Karpas-422 (cell line): ENCODE measurements around the gene TBCK. TPM values are rescaled to one million over a fixed set of nuclear protein-coding genes. Genes with fewer than 3 reads are reported as not detected.

Experiments
- DNase-seq: peaks from one replicate; pipeline ENCODE4 v3.0.0-alpha.2; 2015
- H2AFZ ChIP-seq: fragments of 200-600 bp; sonication (generic); 2 replicates; pipeline ENCODE4 v1.6.1; 2014; ENCODE audit warnings: antibody characterized with exemption, low read length, mixed read lengths
- H3K27ac ChIP-seq: fragments of 200-600 bp; sonication (generic); 2 replicates; pipeline ENCODE4 v1.5.1; 2014; ENCODE audit warnings: mild to moderate bottlenecking, low read length, moderate library complexity
- H3K27me3 ChIP-seq: fragments of 200-600 bp; sonication (generic); 2 replicates; pipeline ENCODE4 v1.6.1; 2014; ENCODE audit warnings: low read length, mixed read lengths
- H3K36me3 ChIP-seq: fragments of 200-600 bp; sonication (generic); 2 replicates; pipeline ENCODE4 v1.6.1; 2014; ENCODE audit warnings: low read length, mixed read lengths; ENCODE audit not compliant: insufficient read depth
- H3K4me1 ChIP-seq: fragments of 200-600 bp; sonication (generic); 2 replicates; pipeline ENCODE4 v1.6.1; 2014; ENCODE audit warnings: mild to moderate bottlenecking, low read length, mixed read lengths
- H3K4me2 ChIP-seq: fragments of 200-600 bp; sonication (generic); 2 replicates; pipeline ENCODE4 v1.6.1; 2014; ENCODE audit warnings: low read length, low read depth, mild to moderate bottlenecking; ENCODE audit not compliant: poor library complexity, severe bottlenecking
- H3K4me3 ChIP-seq: fragments of 200-600 bp; sonication (generic); 2 replicates; pipeline ENCODE4 v1.5.1; 2014; ENCODE audit warnings: mild to moderate bottlenecking, antibody characterized with exemption, low read length, mixed read lengths
- H3K79me2 ChIP-seq: fragments of 200-600 bp; sonication (generic); 2 replicates; pipeline ENCODE4 v1.6.1; 2014; ENCODE audit warnings: mild to moderate bottlenecking, low read length, mixed read lengths
- H3K9ac ChIP-seq: fragments of 200-600 bp; sonication (generic); 2 replicates; pipeline ENCODE4 v1.6.0; 2014; ENCODE audit warnings: low read length
- H3K9me2 ChIP-seq: fragments of 200-600 bp; sonication (generic), shearing (Covaris generic); replicated peaks from 2 replicates; pipeline ENCODE4 v1.6.0; 2014; ENCODE audit warnings: mild to moderate bottlenecking, low read length, moderate library complexity; ENCODE audit not compliant: insufficient read depth
- H3K9me3 ChIP-seq: fragments of 300-700, 200-600 bp; sonication (generic); 2 replicates; pipeline ENCODE4 v1.6.1; 2014; ENCODE audit warnings: low read length, mixed read lengths
- H4K20me1 ChIP-seq: fragments of 200-600 bp; sonication (generic); 2 replicates; pipeline ENCODE4 v1.6.1; 2014; ENCODE audit warnings: mild to moderate bottlenecking, antibody characterized with exemption, low read length, low read depth; ENCODE audit not compliant: insufficient read depth
- total RNA-seq: library from RNA; depleted of rRNA; stranded (reverse); fragments of >200 nt; shearing (Covaris generic); gene quantifications from 2 replicates; pipeline ENCODE4 v1.2.3, GENCODE V29; 2014; ENCODE audit warnings: low replicate concordance

The TBCK gene
- total RNA-seq, 1 experiment from 2014 or later = 86.1 TPM

DNA sequence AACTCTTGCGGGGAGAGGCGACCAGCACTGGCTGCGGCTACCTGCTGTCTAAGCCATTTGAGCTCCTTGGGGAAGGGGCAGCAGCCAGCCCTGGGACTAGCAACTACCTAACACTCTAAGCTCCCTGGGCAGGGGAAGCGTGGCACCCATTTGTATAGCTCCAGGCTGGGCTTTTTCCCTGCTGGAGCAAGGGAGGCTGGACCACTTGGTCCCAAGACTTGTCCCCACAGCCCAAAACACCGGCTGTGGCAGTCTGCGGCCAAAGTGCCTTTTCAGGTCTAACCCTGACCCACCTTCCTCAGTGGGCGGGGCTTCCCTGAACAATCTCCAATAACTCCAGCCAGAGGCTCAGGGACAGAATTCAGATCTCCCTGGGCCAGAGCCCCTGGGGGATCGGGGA, 232.9 kb downstream of the TBCK start:
- no peaks in the 10 kb centered on the region for H3K9me2 ChIP-seq
- peaks cover 5% of the 10 kb centered on the region; the same call in 1 of the 2 replicates for H3K9me3 ChIP-seq
- no peaks in the 10 kb centered on the region for H3K4me1 ChIP-seq
- H3K4me3 ChIP-seq = no peak overlapping the region
- H2AFZ ChIP-seq = no peak overlapping the region
- H3K36me3 ChIP-seq = no peaks in the 10 kb centered on the region
- no peak for DNase-seq
- no peaks in the 10 kb centered on the region for H3K27me3 ChIP-seq
- H3K4me2 ChIP-seq = no peak overlapping the region
- H3K79me2 ChIP-seq = no peaks in the 10 kb centered on the region
- no peak overlapping the region for H3K27ac ChIP-seq
- no peak overlapping the region for H3K9ac ChIP-seq
- H4K20me1 ChIP-seq = no peaks in the 10 kb centered on the region

DNA sequence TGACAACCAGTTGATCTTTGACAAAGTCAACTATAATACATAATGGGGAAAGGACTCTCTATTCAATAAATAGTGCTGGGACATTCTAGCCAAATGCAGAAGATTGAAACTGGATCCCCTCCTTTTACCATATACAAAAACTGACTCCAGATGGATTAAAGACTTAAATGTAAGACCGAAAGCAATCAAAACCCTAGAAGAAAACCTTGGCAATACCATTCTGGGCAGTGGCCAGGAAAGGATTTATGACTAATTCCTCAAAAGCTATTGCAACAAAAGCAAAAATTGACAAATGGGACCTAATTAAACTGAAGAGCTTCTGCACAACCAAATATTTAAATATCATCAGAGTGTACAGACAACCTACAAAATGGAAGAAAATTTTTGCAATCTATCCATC, 235.6 kb downstream of the TBCK start:
- H3K36me3 ChIP-seq = peaks cover 9% of the 10 kb centered on the region; the same call in 1 of the 2 replicates
- no peaks in the 10 kb centered on the region for H3K4me1 ChIP-seq
- H3K4me3 ChIP-seq = no peak overlapping the region
- no peaks in the 10 kb centered on the region for H3K79me2 ChIP-seq
- no peak overlapping the region for H2AFZ ChIP-seq
- no peak overlapping the region for H3K9ac ChIP-seq
- H3K9me3 ChIP-seq = peaks cover 9% of the 10 kb centered on the region; the same call in 1 of the 2 replicates
- no peak overlapping the region for H3K4me2 ChIP-seq
- no peak overlapping the region for H3K27ac ChIP-seq
- no peaks in the 10 kb centered on the region for H3K27me3 ChIP-seq
- H4K20me1 ChIP-seq = no peaks in the 10 kb centered on the region
- no peak for DNase-seq
- no peaks in the 10 kb centered on the region for H3K9me2 ChIP-seq

DNA sequence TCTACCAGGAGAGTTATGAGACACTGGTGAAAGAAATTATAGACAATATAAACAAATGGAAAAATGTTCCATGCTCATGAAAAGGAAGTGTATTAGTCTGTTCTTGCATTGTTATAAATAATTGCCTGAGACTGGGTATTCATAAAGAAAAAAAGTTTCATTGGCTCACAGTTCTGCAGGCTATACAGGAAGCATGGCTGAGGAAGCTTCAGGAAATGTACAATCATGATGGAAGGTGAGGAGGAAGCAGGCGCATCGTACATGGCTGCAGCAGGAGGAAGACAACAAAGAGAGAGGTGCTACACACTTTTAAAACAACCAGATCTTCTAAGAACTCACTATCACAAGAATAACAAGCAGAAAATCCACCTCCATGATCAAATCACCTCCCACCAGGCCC, 236.4 kb downstream of the TBCK start:
- Histone ChIP-seq H3K9ac (no peak overlapping the region), H3K4me2 (no peak overlapping the region), H3K27me3 (no peaks in the 10 kb centered on the region), H3K4me1 (no peaks in the 10 kb centered on the region), H3K9me2 (no peaks in the 10 kb centered on the region; the same call in 1 of the 2 replicates), H4K20me1 (no peaks in the 10 kb centered on the region), H3K9me3 (peaks cover 9% of the 10 kb centered on the region; the same call in 1 of the 2 replicates), H3K27ac (no peak overlapping the region), H3K36me3 (peaks cover 9% of the 10 kb centered on the region; the same call in 1 of the 2 replicates), H2AFZ (no peak overlapping the region), H3K4me3 (no peak overlapping the region), H3K79me2 (no peaks in the 10 kb centered on the region)
- no peak for DNase-seq

DNA sequence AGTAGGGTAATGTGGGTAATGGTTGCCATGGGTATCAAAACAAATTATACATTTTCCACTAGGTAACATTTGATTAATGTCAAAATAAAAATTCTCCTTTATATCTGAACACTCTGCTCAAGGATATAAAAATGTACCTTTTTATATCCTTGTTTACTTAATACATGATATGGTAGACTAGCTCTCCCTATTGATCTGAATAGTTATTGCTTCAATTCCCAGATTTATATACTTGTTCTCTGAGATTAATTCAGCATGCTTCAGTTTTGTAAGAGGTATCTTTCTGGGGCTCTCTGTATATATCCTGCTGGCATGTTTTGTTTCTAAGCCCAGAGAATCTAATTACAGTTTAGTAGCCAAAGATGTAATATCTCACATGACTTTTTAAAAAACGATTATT, 251.0 kb downstream of the TBCK start:
- Histone ChIP-seq H3K4me1 (no peaks in the 10 kb centered on the region), H3K27ac (no peak overlapping the region), H3K27me3 (no peaks in the 10 kb centered on the region), H4K20me1 (no peaks in the 10 kb centered on the region), H3K36me3 (no peaks in the 10 kb centered on the region), H3K9ac (no peak overlapping the region), H3K4me3 (no peak overlapping the region), H3K9me2 (no peaks in the 10 kb centered on the region), H3K4me2 (no peak overlapping the region), H3K9me3 (no peaks in the 10 kb centered on the region), H3K79me2 (no peaks in the 10 kb centered on the region), H2AFZ (no peak overlapping the region)
- no peak for DNase-seq

DNA sequence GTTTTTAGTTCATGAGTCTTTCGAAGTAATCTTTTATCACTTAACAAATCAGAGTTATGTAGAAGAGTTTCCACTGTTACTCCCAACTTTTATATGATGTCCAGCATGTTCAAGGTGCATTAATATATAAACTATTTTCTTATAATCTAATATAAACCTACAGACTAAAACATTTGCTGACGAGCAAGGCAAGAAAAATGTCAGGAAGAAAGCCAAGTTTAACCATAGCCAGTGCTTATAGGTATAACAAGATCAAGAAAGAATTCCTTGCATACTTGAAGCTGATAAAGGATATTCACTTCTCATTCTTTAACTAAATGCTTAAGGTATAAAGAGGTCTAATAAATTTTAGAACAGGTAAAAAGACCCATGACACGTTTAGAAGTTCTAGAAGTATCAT, 253.0 kb downstream of the TBCK start:
- Histone ChIP-seq H3K27ac (no peak overlapping the region), H3K79me2 (no peaks in the 10 kb centered on the region), H2AFZ (no peak overlapping the region), H3K27me3 (no peaks in the 10 kb centered on the region), H4K20me1 (no peaks in the 10 kb centered on the region), H3K4me3 (no peak overlapping the region), H3K4me1 (no peaks in the 10 kb centered on the region), H3K9me3 (no peaks in the 10 kb centered on the region), H3K9me2 (no peaks in the 10 kb centered on the region), H3K9ac (no peak overlapping the region), H3K36me3 (no peaks in the 10 kb centered on the region), H3K4me2 (no peak overlapping the region)
- no peak for DNase-seq

DNA sequence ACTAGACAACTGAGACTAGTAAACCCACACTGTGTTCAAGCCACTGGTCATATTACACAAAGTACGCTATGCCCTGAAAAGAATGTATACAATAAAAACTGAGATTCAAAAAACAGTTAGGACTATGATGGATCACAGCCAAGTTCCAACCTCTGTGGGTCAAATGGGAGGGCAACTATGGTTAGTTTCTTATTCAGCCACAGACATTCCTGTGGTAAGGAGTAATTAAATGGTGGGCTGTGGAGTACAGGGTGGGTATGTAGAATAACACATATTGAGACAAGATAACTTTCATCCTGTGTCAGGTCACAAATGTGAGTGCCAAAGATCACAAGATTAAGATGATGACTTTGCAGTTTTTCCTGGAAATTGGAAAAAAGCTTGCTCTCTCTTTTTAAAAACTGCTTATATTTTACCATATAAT, 253.5 kb downstream of the TBCK start:
- Histone ChIP-seq H3K4me1 (no peaks in the 10 kb centered on the region), H3K9ac (no peak overlapping the region), H4K20me1 (no peaks in the 10 kb centered on the region), H2AFZ (no peak overlapping the region), H3K27ac (no peak overlapping the region), H3K27me3 (no peaks in the 10 kb centered on the region), H3K36me3 (no peaks in the 10 kb centered on the region), H3K79me2 (no peaks in the 10 kb centered on the region), H3K4me2 (no peak overlapping the region), H3K9me2 (no peaks in the 10 kb centered on the region), H3K9me3 (no peaks in the 10 kb centered on the region), H3K4me3 (no peak overlapping the region)
- DNase-seq = no peak

DNA sequence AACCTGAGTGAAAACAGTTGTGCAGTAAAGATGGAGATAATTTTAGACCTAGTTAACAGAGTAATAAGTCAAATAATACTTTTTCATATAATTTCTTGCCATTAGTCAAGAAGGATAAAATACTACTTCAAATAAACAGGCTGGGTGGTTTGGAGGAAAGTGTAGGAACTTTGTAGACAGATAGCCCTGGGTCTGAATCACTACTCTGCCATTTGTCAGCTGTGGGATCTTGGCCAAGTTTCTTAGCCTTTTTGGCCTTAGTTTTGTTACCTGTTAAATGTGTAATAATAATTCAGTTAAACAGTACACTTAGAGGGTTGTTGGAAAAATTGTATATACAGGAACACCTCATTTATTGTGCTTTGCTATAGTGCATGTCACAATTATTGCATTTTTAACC, 257.1 kb downstream of the TBCK start:
- Histone ChIP-seq H3K4me3 (no peak overlapping the region), H3K4me2 (no peak overlapping the region), H3K27ac (no peak overlapping the region), H4K20me1 (no peaks in the 10 kb centered on the region), H3K36me3 (no peaks in the 10 kb centered on the region), H3K4me1 (no peaks in the 10 kb centered on the region), H3K9ac (no peak overlapping the region), H2AFZ (no peak overlapping the region), H3K27me3 (no peaks in the 10 kb centered on the region), H3K79me2 (no peaks in the 10 kb centered on the region), H3K9me3 (no peaks in the 10 kb centered on the region), H3K9me2 (no peaks in the 10 kb centered on the region)
- no peak for DNase-seq

DNA sequence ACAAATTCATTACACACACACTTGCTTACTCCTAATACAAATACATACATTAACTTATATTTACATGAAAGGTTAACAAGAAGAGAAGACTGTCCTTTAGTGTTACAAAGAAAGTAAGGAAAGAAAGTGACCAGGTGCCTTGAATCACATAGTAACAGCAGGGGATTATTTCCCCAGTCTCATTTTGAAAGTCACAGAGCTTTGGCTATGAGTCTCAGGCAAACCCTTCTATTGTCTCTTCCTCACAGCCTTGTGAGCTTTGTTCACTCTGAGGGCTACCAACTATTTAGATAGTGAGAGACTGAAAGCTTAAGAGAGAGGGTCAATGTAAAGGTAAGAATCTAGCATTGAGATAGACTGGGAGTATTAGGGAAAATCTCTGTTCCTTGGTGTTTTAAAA, 259.1 kb downstream of the TBCK start:
- H3K36me3 ChIP-seq = no peaks in the 10 kb centered on the region
- H3K27me3 ChIP-seq = no peaks in the 10 kb centered on the region
- no peak overlapping the region for H3K4me2 ChIP-seq
- no peaks in the 10 kb centered on the region for H3K9me3 ChIP-seq
- no peaks in the 10 kb centered on the region for H3K4me1 ChIP-seq
- H3K4me3 ChIP-seq = no peak overlapping the region
- no peaks in the 10 kb centered on the region for H3K79me2 ChIP-seq
- no peaks in the 10 kb centered on the region for H3K9me2 ChIP-seq
- H4K20me1 ChIP-seq = no peaks in the 10 kb centered on the region
- no peak for DNase-seq
- no peak overlapping the region for H2AFZ ChIP-seq
- no peak overlapping the region for H3K27ac ChIP-seq
- no peak overlapping the region for H3K9ac ChIP-seq

DNA sequence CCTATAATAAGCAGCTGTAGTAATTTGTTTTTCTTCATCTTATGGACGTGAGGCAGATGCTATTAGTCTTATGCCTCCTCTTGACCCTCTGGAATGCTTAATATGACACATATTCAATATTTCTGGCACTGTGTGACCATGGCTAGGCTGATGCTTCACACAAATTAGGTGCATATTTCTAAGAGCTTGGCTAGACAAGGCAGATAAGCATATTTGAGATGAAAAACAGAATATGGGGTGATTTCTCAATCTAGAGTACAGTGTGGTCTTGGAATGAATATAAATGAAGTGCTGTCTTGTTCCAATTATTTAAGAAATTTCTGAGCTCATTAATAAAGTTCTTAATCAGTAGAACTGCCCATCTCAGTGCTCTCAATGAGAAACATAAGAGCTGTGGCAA, 264.5 kb downstream of the TBCK start:
- H3K27me3 ChIP-seq = no peaks in the 10 kb centered on the region
- H3K27ac ChIP-seq = no peak overlapping the region
- H3K9ac ChIP-seq = no peak overlapping the region
- H3K36me3 ChIP-seq = no peaks in the 10 kb centered on the region
- no peak overlapping the region for H3K4me2 ChIP-seq
- no peaks in the 10 kb centered on the region for H3K79me2 ChIP-seq
- H2AFZ ChIP-seq = no peak overlapping the region
- no peaks in the 10 kb centered on the region for H3K9me2 ChIP-seq
- H4K20me1 ChIP-seq = no peaks in the 10 kb centered on the region
- no peak overlapping the region for H3K4me3 ChIP-seq
- no peaks in the 10 kb centered on the region for H3K9me3 ChIP-seq
- no peak for DNase-seq
- H3K4me1 ChIP-seq = no peaks in the 10 kb centered on the region
